Measurements from ENCODE around the gene TUBA1C.
"Not testable (repeated sequence)": the region's sequence is repeated elsewhere in the genome, so short reads cannot be mapped to it uniquely, and the experiment has no call there.

The TUBA1C gene

GRCh38 chr12:49260571-49261363, 4.1 kb upstream of the TUBA1C start:
- DNase-seq (ENCODE audit: low read depth, low spot score) = no peak
- Histone ChIP-seq H3K9me3 (ENCODE audit: low read depth, low read length) (no peaks in the 10 kb centered on the region), H3K9ac (ENCODE audit: insufficient read length) (no peak overlapping the region), H3K4me3 (no peak overlapping the region), H3K36me3 (ENCODE audit: insufficient read depth, low read length) (no peaks in the 10 kb centered on the region), H3K27ac (peak overlapping the region; percentile 72)
- TF ChIP-seq EZH2 (IDR thresholded peaks at IDR 0.05) = no peak
- no peak for TF ChIP-seq POLR2AphosphoS5 (IDR thresholded peaks at IDR 0.05; ENCODE audit: borderline replicate concordance, low read depth, low read length)

GRCh38 chr12:49261721-49262120, 3.2 kb upstream of the TUBA1C start:
- Histone ChIP-seq H3K36me3 (ENCODE audit: insufficient read depth, low read length) (peaks cover 5% of the 10 kb centered on the region), H3K9ac (ENCODE audit: insufficient read length) (no peak overlapping the region), H3K9me3 (ENCODE audit: low read depth, low read length) (no peaks in the 10 kb centered on the region), H3K4me3 (no peak overlapping the region), H3K27ac (peak overlapping the region; percentile 27; the same call in 1 of the 2 replicates)
- no peak for TF ChIP-seq FOXP2 (optimal IDR thresholded peaks at IDR 0.05; ENCODE audit: control extremely low read depth, extremely low read length, insufficient read depth)
- no peak for TF ChIP-seq POLR2AphosphoS5 (IDR thresholded peaks at IDR 0.05; ENCODE audit: borderline replicate concordance, low read depth, low read length)
- TF ChIP-seq EZH2 (IDR thresholded peaks at IDR 0.05) = no peak
- DNase-seq (ENCODE audit: low read depth, low spot score) = no peak

GRCh38 chr12:49263400-49263763, 1.5 kb upstream of the TUBA1C start:
- Histone ChIP-seq H3K9me3 (ENCODE audit: low read depth, low read length) (no peaks in the 10 kb centered on the region), H3K36me3 (ENCODE audit: insufficient read depth, low read length) (peaks cover 17% of the 10 kb centered on the region), H3K27ac (peak overlapping the region; percentile 56; the same call in 1 of the 2 replicates), H3K9ac (ENCODE audit: insufficient read length) (no peak overlapping the region), H3K4me3 (peak overlapping the region; percentile 99)
- TF ChIP-seq POLR2AphosphoS5 (IDR thresholded peaks at IDR 0.05; ENCODE audit: borderline replicate concordance, low read depth, low read length) (no peak), EZH2 (IDR thresholded peaks at IDR 0.05) (no peak), FOXP2 (optimal IDR thresholded peaks at IDR 0.05; ENCODE audit: control extremely low read depth, extremely low read length, insufficient read depth) (no peak)
- DNase-seq (ENCODE audit: low read depth, low spot score) = no peak

GRCh38 chr12:49264466-49264872, 413 bp upstream of the TUBA1C start:
- Histone ChIP-seq H3K27ac (peak overlapping the region; percentile 84), H3K36me3 (ENCODE audit: insufficient read depth, low read length) (peaks cover 28% of the 10 kb centered on the region), H3K9ac (ENCODE audit: insufficient read length) (peak overlapping the region; percentile 99), H3K9me3 (ENCODE audit: low read depth, low read length) (no peaks in the 10 kb centered on the region), H3K4me3 (peak overlapping the region; percentile 99)
- TF ChIP-seq EZH2 (IDR thresholded peaks at IDR 0.05) (no peak), FOXP2 (optimal IDR thresholded peaks at IDR 0.05; ENCODE audit: control extremely low read depth, extremely low read length, insufficient read depth) (no peak), POLR2AphosphoS5 (IDR thresholded peaks at IDR 0.05; ENCODE audit: borderline replicate concordance, low read depth, low read length) (no peak)
- no peak for DNase-seq (ENCODE audit: low read depth, low spot score)

GRCh38 chr12:49269191-49269590, 4.3 kb downstream of the TUBA1C start:
- H3K9me3 ChIP-seq (ENCODE audit: low read depth, low read length); H3K4me3 ChIP-seq; DNase-seq (ENCODE audit: low read depth, low spot score); H3K27ac ChIP-seq; H3K9ac ChIP-seq (ENCODE audit: insufficient read length): not testable (repeated sequence)
- peaks cover 69% of the 10 kb centered on the region for H3K36me3 ChIP-seq (ENCODE audit: insufficient read depth, low read length)

GRCh38 chr12:49272790-49273725, 8.2 kb downstream of the TUBA1C start:
- Histone ChIP-seq H3K4me3 (no peak overlapping the region), H3K36me3 (ENCODE audit: insufficient read depth, low read length) (peaks cover 52% of the 10 kb centered on the region), H3K9ac (ENCODE audit: insufficient read length) (no peak overlapping the region), H3K27ac (no peak overlapping the region), H3K9me3 (ENCODE audit: low read depth, low read length) (no peaks in the 10 kb centered on the region)
- TF ChIP-seq POLR2AphosphoS5 (IDR thresholded peaks at IDR 0.05; ENCODE audit: borderline replicate concordance, low read depth, low read length) (no peak), FOXP2 (optimal IDR thresholded peaks at IDR 0.05; ENCODE audit: control extremely low read depth, extremely low read length, insufficient read depth) (no peak), EZH2 (IDR thresholded peaks at IDR 0.05) (no peak)
- DNase-seq (ENCODE audit: low read depth, low spot score) = no peak

- Histone ChIP-seq H3K9ac (ENCODE audit: insufficient read length) (no peak overlapping the region), H3K27ac (no peak overlapping the region), H3K36me3 (ENCODE audit: insufficient read depth, low read length) (peaks cover 47% of the 10 kb centered on the region), H3K9me3 (ENCODE audit: low read depth, low read length) (no peaks in the 10 kb centered on the region), H3K4me3 (no peak overlapping the region)
- TF ChIP-seq FOXP2 (optimal IDR thresholded peaks at IDR 0.05; ENCODE audit: control extremely low read depth, extremely low read length, insufficient read depth) = no peak
- no peak for TF ChIP-seq POLR2AphosphoS5 (IDR thresholded peaks at IDR 0.05; ENCODE audit: borderline replicate concordance, low read depth, low read length)
- TF ChIP-seq EZH2 (IDR thresholded peaks at IDR 0.05) = no peak
- no peak for DNase-seq (ENCODE audit: low read depth, low spot score)
Measured at GRCh38 chr12:49273726-49274395, 9.0 kb downstream of the TUBA1C start.

Data from SK-N-MC (cell line).